Panc1 (cell line): Measurements from ENCODE around the gene SLC18B1. TPM values are rescaled to one million over a fixed set of nuclear protein-coding genes. Genes with fewer than 3 reads are reported as not detected.

Source experiments
- ATAC-seq: fragments of 200-7000 bp; cut with Tn5 transposase; 2 replicates; pipeline ENCODE4 v1.9.1; 2020; ENCODE audit warnings: mild to moderate bottlenecking, moderate library complexity
- BruUV-seq: library from RNA; stranded (reverse); fragments of 400-500 nt; replicated peaks from 2 replicates; lab custom pipeline; 2021; lab: Mats Ljungman, UMichigan
- CTCF ChIA-PET: fragments of 300-600 bp; sonication (Branson Sonifier 250); formaldehyde crosslinking; loops from one replicate; lab custom pipeline; 2022; ENCODE audit warnings: antibody characterized with exemption; lab: Charles Lee
- POLR2A ChIA-PET: fragments of 300-600 bp; sonication (Branson Sonifier 250); formaldehyde crosslinking; loops from one replicate; lab custom pipeline; 2022; ENCODE audit warnings: antibody characterized with exemption; lab: Charles Lee
- DNase-seq: peaks from one replicate; pipeline ENCODE4 v3.0.0-alpha.2; 2010; ENCODE audit warnings: low read depth, low spot score
- H3K27ac ChIP-seq: 2 replicates; pipeline ENCODE4 v1.5.1; 2011; ENCODE audit warnings: mild to moderate bottlenecking, low read length, inconsistent platforms
- H3K27me3 ChIP-seq: fragments of 200-500 bp; sonication (Bioruptor generic); 2 replicates; pipeline ENCODE4 v1.6.0; 2014; ENCODE audit warnings: low read length, inconsistent platforms; ENCODE audit not compliant: control insufficient read depth, insufficient read depth
- H3K36me3 ChIP-seq: fragments of 200-500 bp; sonication (Bioruptor generic); 2 replicates; pipeline ENCODE4 v1.5.1; 2014; ENCODE audit warnings: inconsistent platforms, mild to moderate bottlenecking, low read length, moderate library complexity; ENCODE audit not compliant: control insufficient read depth, insufficient read depth
- H3K4me1 ChIP-seq: 2 replicates; pipeline ENCODE4 v1.5.1; 2011; ENCODE audit warnings: inconsistent platforms, mild to moderate bottlenecking, low read length, moderate library complexity; ENCODE audit not compliant: control insufficient read depth, insufficient read depth
- H3K4me3 ChIP-seq, 2 experiments: 2 replicates each; pipeline ENCODE4 v1.5.1; 2011 to 2012; ENCODE audit warnings: low read depth in 2 of 2, low read length in 2 of 2, mild to moderate bottlenecking in 2 of 2, inconsistent platforms in 1 of 2, moderate library complexity in 1 of 2
- H3K9me3 ChIP-seq: fragments of 200-500 bp; sonication (Bioruptor generic); 2 replicates; pipeline ENCODE4 v1.5.1; 2014; ENCODE audit warnings: low read depth, mild to moderate bottlenecking, inconsistent platforms, low read length, moderate library complexity; ENCODE audit not compliant: control insufficient read depth, insufficient read depth
- POLR2AphosphoS5 ChIP-seq: IDR thresholded peaks from 2 replicates; pipeline ENCODE4 v1.6.1; 2012; ENCODE audit warnings: mild to moderate bottlenecking, low read depth, low read length, moderate library complexity
- SIN3A ChIP-seq: IDR thresholded peaks from 2 replicates; pipeline ENCODE4 v1.6.1; 2012; ENCODE audit warnings: low read depth, mild to moderate bottlenecking, low read length, moderate library complexity, borderline replicate concordance; ENCODE audit not compliant: insufficient read depth
- TCF7L2 ChIP-seq: IDR thresholded peaks from 2 replicates; pipeline ENCODE4 v1.6.1; 2011; ENCODE audit warnings: mild to moderate bottlenecking, low read depth, low read length, inconsistent platforms
- in situ Hi-C: cut with HindIII; loops from 2 replicates; pipeline ENCODE4 v1.10.0; 2016; ENCODE audit warnings: low sequenced_read_pairs, low pct_unique_long_range_greater_than_20kb
- intact Hi-C: fragments of 100-400 bp; cut with micrococcal nuclease; formaldehyde crosslinking; loops from one replicate; pipeline ENCODE4 v1.10.0; 2022; ENCODE audit not compliant: unreplicated experiment
- total RNA-seq: library from RNA; stranded (reverse); gene quantifications from one replicate; pipeline ENCODE4 v1.2.1, GENCODE V29; 2021; ENCODE audit not compliant: unreplicated experiment
- TF ChIP-seq, protein P1 (sequence below): fragments of 450-650 bp; IDR thresholded peaks from 2 replicates; pipeline ENCODE4 v1.5.1; 2017; ENCODE audit warnings: mild to moderate bottlenecking
- TF ChIP-seq, protein P2 (sequence below), 2 experiments: IDR thresholded peaks; 2 replicates each; pipeline ENCODE4 v1.6.1; 2011 to 2012; ENCODE audit warnings: low read depth in 2 of 2, control low read depth in 1 of 2, low read length in 1 of 2, mild to moderate bottlenecking in 1 of 2, moderate library complexity in 1 of 2; ENCODE audit not compliant: insufficient read depth in 1 of 2

The SLC18B1 gene
- total RNA-seq, 1 experiment from 2014 or later = 0.67 TPM

DNA sequence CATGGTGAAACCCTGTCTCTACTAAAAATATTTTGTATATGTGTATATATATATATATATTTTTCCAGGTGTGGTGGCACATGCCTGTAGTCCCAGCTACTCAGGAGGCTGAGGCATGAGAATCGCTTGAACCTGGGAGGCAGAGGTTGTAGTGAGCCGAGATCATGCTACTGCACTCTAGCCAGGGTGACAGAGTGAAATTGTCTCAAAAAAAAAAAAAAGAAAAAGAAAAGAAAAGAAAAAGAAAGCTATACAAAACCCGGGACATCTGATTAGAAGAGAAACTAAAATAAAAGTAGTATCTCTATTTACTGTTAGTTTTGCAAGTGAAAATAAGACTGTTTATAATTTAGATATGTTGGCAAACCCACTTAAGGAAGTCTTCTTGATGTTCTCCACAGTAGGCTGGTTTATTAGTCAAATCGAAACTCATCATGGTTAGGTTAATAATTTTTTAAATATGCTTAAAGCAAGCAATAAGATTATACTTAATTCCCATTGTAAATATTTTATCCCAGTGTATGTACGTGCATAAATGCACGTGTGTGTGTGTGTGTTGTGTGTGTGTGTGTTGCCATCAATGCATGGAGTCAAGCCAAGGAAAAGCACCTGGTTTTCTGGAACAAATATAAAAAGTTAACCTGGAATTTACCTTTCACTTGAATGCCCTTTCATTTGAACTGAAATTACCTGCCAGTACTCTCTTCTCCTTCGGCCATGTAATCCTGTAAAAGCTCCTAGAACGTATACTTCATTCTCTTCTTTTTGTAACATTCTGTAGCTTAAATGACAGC is 47.8 kb downstream of the SLC18B1 start:
- in situ Hi-C loops = no loop called here
- POLR2A ChIA-PET = no interaction called here

DNA sequence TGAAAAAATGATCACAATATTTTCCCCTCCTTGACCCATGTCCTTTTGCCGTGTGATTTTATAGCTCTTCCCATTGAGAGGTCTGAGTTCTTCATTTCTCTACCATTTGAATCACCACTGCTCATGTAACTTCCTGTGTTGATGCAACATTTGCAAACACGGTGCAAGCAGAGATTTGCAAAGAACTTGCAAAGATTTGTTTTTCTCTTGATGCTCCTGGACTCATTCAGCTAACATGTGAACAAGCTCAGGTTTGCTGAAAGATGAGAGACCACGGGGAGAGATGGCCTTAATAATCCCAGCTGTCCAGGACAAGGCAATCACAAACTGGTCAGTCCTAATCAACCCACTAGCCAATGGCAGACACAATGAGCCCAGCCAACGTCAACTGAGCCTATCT is 49.3 kb downstream of the SLC18B1 start:
- CTCF ChIA-PET = no interaction called here
- ATAC-seq (no peak), DNase-seq (no peak)
- H3K27me3 ChIP-seq = no peaks in the 10 kb centered on the region
- H3K4me3 ChIP-seq = no peak overlapping the region
- TF ChIP-seq, protein P1, sequence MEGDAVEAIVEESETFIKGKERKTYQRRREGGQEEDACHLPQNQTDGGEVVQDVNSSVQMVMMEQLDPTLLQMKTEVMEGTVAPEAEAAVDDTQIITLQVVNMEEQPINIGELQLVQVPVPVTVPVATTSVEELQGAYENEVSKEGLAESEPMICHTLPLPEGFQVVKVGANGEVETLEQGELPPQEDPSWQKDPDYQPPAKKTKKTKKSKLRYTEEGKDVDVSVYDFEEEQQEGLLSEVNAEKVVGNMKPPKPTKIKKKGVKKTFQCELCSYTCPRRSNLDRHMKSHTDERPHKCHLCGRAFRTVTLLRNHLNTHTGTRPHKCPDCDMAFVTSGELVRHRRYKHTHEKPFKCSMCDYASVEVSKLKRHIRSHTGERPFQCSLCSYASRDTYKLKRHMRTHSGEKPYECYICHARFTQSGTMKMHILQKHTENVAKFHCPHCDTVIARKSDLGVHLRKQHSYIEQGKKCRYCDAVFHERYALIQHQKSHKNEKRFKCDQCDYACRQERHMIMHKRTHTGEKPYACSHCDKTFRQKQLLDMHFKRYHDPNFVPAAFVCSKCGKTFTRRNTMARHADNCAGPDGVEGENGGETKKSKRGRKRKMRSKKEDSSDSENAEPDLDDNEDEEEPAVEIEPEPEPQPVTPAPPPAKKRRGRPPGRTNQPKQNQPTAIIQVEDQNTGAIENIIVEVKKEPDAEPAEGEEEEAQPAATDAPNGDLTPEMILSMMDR = no peak
- no peak for TF ChIP-seq TCF7L2
- no peak for TF ChIP-seq POLR2AphosphoS5
- no peak for TF ChIP-seq SIN3A
- TF ChIP-seq, protein P2, sequence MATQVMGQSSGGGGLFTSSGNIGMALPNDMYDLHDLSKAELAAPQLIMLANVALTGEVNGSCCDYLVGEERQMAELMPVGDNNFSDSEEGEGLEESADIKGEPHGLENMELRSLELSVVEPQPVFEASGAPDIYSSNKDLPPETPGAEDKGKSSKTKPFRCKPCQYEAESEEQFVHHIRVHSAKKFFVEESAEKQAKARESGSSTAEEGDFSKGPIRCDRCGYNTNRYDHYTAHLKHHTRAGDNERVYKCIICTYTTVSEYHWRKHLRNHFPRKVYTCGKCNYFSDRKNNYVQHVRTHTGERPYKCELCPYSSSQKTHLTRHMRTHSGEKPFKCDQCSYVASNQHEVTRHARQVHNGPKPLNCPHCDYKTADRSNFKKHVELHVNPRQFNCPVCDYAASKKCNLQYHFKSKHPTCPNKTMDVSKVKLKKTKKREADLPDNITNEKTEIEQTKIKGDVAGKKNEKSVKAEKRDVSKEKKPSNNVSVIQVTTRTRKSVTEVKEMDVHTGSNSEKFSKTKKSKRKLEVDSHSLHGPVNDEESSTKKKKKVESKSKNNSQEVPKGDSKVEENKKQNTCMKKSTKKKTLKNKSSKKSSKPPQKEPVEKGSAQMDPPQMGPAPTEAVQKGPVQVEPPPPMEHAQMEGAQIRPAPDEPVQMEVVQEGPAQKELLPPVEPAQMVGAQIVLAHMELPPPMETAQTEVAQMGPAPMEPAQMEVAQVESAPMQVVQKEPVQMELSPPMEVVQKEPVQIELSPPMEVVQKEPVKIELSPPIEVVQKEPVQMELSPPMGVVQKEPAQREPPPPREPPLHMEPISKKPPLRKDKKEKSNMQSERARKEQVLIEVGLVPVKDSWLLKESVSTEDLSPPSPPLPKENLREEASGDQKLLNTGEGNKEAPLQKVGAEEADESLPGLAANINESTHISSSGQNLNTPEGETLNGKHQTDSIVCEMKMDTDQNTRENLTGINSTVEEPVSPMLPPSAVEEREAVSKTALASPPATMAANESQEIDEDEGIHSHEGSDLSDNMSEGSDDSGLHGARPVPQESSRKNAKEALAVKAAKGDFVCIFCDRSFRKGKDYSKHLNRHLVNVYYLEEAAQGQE (IDR thresholded peaks at IDR 0.05; ENCODE audit: insufficient read depth in 1 of 2, low read depth in 2 of 2, low read length in 1 of 2) = no peak
- in situ Hi-C loops = no loop called here
- intact Hi-C loops = no loop called here
- no peaks in the 10 kb centered on the region for H3K36me3 ChIP-seq
- BruUV-seq = no TSS peak
- no peaks in the 10 kb centered on the region for H3K9me3 ChIP-seq
- POLR2A ChIA-PET = no interaction called here
- no peaks in the 10 kb centered on the region for H3K4me1 ChIP-seq
- no peak overlapping the region for H3K27ac ChIP-seq

More for the DNA sequence above, 47.8 kb downstream of the SLC18B1 start:
- DNase-seq = no peak
- no peaks in the 10 kb centered on the region for H3K9me3 ChIP-seq
- CTCF ChIA-PET = no interaction called here
- TF ChIP-seq, protein P1 = no peak
- TF ChIP-seq SIN3A = no peak
- no peak for TF ChIP-seq POLR2AphosphoS5
- no peak for TF ChIP-seq TCF7L2
- TF ChIP-seq, protein P2 (IDR thresholded peaks at IDR 0.05; ENCODE audit: insufficient read depth in 1 of 2, low read depth in 2 of 2, low read length in 1 of 2) = no peak
- intact Hi-C loops = no loop called here
- H3K4me1 ChIP-seq = no peaks in the 10 kb centered on the region
- H3K27me3 ChIP-seq = no peaks in the 10 kb centered on the region
- no peak for ATAC-seq
- H3K27ac ChIP-seq = no peak overlapping the region
- BruUV-seq = no TSS peak
- no peak overlapping the region for H3K4me3 ChIP-seq
- H3K36me3 ChIP-seq = no peaks in the 10 kb centered on the region
